ENCODE measurements around the gene ARHGEF38.
A peak's percentile ranks its signal among the peaks of the same experiment; 100 is the strongest.
"Not testable (repeated sequence)": the region's sequence is repeated elsewhere in the genome, so short reads cannot be mapped to it uniquely, and the experiment has no call there.

ARHGEF38 gene

DNA sequence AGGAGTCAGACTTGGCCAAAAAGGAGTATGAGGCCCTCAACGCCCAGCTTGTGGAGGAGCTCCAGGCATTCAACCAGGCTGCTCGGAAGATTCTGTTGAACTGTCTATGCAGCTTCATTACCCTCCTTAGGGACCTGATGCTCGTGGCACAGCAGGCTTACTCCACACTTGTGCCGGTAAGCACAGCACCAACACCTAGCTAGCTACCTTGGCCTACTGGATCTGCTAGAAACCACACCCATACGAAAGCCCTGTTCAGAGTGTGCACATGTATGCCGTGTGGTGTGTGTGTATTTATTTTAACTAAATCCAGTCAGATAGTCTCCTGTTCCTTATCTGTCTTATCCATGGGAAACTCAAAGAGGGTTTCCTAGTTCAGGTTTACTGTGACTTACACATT lies 106.8 kb downstream of the ARHGEF38 start:
- no peak for DNase-seq

DNA sequence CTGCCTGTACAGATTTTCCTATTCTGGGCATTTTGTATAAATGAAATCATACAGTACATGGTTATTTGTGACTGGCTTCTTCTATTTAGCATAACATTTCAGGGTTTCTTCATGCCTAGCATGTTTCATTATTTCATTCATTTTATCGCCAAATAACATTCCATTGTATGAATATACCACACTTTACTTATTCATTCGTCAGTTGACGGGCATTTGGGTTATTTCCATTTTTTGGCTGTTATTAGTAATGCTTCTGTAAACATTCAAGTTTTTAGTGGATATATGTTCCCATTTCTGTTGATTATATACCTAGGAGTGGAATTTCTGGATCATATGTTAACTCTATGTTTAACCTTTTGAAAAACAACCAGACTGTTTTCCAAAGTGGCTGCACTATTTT lies 108.6 kb downstream of the ARHGEF38 start:
- no peak for DNase-seq

DNA sequence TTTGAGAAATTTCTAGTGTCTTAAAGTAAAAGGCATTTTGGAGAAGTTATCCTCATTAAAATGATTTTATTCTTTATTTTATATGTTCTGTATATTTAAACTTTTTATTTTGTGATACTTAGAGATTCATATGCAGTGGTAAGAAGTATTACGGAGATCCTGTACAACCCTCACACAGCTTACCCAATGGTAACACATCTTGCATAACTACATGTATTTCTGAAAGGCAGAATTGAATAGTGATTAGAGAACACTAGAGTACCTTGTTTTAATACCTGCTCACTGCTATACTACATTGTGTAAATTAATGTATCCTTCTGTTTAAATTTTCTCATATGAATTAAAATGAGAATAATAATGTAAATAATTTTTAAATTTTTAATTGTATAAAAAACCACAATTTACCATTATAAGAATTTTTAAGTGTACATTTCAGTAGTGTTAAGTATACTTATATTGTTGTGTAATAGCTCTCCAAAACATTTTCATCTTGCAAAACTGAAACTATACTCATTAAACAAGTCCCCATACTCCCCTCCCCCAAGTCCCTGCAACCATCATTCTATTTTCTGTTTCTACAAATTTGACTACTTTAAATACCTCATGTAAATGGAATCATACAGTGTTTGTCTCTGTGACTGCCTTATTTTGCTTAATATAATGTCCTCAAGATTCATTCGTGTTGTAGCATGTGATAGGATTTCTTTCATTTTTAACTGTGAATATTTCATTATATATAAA lies 110.7 kb downstream of the ARHGEF38 start:
- no peak for DNase-seq

DNA sequence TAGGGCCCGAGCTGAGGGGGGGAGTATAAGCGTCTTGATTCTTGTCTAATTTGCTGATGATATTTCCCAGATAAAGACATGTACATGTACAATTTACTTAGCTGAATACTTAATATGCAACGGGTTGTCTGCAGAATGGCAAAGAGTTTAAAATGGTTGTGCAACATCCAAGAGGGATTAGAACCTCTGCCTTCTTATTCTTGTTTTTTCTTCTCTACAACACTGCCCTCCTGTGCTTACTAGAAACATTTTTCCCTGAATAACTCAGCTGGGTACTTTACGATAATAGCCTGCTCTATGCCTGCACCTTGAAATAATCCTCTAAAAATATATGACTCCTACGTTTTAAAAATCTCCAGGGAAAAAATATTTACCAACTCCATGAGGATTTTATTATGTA lies 114.3 kb downstream of the ARHGEF38 start:
- DNase-seq = no peak

DNA sequence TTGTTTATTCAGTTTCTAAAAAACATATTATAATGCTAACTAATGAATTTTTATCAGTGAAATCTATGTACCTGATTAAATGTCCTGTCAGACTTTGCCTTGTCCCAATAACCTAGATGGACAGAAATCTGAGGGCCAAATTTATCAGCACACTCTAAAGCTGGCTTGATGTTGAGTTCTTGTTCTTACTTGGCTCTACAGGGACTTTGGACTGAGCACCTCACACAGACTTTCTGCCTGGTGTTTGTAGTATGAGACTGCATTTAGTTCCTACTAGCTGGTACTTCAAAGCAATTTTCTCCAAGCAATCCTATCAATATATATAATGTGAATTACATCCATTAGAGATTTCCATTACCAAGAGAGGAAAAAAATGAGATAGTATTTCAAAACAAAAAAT lies 118.3 kb downstream of the ARHGEF38 start:
- no peak for DNase-seq

DNA sequence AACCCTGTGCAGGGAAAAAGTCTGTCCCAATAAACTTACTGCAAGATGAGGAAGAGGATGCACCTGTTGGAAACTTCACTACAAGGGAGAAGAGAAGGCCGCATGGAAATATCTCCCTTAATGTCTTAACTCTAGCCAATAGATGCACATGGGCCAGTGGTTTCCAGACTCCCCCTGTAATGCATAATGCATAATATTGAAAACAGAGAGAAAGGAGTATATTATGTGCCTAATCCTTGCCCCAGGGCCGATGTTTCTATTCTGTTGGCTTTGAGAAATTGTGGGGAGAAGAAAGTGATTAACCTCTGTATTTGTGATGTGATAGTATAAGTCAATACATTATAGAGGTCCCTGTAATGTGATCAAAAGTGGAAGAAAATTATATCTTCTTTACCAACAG lies 118.9 kb downstream of the ARHGEF38 start:
- DNase-seq = no peak

DNA sequence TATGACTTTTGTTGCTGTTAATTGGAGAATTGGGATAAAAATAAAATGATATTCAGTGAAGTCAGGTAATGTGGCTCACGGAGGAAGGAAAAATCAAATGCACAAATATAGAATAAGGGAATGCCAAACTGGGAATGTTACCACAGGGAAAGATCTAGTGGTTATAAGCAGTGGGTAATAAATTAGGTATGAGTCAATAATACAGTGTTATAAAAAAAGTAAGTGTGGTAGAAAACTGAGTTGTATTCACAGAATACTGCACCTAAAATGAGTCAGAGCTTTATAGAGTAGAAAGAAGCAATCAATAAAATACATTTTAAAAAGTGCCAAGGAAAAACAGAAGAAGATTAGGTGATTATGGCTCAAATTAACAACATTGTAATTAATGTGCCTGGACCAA lies 121.6 kb downstream of the ARHGEF38 start:
- DNase-seq = no peak

DNA sequence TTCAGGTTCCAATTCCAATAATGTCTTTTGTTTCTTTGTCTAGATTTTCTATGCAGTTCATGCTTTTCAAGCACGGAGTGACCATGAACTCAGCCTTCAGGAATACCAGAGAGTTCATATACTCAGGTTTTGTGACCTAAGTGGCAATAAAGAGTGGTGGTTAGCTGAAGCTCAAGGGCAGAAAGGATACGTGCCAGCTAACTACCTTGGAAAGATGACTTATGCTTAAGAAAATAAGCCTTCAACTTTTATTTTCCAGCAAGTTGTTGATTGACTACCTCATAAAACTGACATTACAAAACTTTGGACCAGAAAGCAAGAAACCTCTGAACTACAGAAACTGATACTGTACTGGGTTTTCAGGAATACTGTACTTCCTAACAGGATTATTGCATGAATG lies 125.3 kb downstream of the ARHGEF38 start:
- no peak for DNase-seq

DNA sequence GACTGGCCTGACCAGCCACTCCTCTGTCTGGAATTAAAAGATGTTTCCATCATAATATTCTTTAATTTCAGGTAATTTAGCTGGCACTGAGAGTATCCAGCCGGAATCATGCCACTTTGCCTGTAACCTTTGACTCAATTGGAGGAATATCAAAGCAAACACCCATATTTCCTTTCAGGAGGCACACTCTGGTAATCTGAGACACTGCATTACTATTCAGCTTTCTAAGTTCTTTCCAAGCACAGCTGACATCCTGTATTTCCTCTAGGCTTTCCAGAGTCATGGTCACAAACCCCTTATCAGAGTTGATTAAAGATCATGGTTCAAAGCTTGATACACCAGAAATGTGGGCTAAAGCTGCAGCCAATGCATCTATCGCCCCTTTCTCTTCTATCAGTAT lies 126.8 kb downstream of the ARHGEF38 start:
- DNase-seq = no peak

DNA sequence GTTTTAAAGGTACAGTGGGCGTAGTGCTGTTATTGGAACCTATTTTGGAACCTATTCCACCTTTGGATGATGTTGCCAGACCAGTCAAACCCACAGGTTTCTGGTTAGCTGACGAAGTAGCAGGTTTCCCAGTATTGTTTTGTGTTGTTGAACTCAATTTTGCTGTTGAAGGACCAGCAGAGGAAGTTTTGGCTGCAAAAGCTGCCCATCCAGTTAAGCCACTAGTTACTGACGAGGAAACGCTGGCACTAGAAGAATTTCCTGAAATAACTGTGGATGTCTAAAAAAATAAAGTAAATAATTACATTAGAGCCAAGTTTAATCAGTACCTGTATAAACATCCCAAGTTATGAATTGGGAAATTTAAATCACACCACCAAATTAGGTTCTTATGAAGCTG lies 130.6 kb downstream of the ARHGEF38 start:
- no peak for DNase-seq

DNA sequence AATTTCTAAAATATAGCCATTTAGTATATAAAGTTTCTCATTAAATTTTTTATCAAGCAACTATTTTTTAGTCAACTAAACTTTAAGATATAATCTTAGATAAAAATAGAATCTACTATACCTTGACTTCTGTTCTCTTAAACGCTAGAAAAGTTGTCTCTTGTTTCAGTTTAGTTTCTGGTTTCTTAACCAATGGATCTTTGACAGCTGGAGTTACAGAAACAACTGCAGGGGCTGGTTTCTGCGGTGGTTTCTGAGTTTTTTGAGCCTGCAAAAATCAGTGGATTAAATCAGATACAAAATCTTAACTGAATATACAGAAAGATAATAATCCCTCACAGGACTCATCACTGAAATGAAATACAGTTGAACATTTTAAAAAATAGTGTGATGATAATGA lies 134.2 kb downstream of the ARHGEF38 start:
- DNase-seq = no peak

DNA sequence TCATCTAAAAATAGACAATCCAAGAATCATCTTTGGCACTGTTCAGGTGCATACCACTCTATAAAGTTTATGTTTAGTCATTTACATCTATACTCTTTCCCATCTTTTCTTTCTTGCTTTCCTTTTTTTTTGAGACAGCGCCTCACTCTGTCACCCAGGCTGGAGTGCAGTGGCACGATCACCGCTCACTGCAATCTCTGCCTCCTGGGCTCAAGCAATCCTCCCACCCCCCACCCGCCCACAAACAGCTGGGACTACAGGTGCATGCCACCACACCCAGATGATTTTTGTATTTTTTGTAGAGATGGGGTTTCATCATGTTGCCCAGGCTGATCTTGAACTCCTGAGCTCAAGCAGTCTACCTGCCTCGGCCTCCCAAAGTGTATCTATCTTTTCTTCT lies 142.4 kb downstream of the ARHGEF38 start:
- not testable (repeated sequence) for DNase-seq

DNA sequence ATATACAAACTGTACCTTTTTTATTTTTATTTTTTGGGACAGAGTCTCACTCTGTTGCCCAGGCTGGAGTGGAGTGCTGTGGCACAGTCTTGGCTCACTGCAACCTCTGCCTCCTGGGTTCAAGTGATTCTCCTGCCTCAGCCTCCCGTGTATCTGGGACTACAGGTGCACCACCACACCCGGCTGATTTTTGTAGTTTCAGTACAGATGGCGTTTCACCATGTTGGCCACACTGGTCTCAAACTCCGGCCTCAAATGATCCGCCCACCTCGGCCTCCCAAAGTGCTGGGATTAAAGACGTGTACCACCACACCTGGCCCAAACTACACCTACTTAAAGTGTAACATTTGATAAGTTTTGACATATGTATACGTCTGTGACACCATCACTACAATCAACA lies 143.4 kb downstream of the ARHGEF38 start:
- not testable (repeated sequence) for DNase-seq

DNA sequence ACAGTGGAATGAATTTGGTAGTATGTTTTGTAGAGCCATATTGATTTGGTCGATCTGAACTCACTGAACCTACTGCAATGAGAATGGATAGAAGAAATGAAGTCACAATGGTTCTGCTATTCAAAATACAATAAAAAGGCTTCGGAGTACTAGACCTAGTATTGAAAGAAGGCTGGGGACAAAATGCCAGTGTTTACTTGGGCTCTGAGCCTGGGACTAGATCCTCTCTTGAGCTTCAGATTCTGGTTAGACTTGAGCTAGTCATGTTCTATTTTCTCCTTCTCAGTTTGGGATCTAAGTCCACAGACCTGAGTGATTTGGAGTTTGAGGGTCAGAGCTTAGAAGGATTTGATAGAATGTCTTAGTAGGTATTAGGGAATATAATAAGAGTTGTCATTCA lies 146.2 kb downstream of the ARHGEF38 start:
- no peak for DNase-seq

DNA sequence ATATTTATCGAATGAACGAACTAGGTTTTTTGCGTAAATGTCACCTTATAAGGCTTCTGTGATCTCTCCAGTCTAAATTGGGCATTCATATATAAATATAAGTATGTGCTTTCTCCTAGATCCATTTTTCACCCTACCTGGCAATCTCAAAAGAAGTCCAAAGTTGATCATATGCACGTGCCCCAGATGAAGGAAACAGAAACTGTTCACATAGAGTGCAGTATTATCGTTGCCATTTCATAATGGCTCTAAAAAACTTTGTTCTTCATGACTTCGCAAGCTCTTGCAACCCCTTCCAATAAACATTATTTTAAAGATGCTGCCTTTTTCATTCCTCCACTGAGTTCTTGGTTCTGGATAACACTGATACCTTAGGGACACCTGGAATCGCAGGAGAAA lies 155.4 kb downstream of the ARHGEF38 start:
- no peak for DNase-seq

DNA sequence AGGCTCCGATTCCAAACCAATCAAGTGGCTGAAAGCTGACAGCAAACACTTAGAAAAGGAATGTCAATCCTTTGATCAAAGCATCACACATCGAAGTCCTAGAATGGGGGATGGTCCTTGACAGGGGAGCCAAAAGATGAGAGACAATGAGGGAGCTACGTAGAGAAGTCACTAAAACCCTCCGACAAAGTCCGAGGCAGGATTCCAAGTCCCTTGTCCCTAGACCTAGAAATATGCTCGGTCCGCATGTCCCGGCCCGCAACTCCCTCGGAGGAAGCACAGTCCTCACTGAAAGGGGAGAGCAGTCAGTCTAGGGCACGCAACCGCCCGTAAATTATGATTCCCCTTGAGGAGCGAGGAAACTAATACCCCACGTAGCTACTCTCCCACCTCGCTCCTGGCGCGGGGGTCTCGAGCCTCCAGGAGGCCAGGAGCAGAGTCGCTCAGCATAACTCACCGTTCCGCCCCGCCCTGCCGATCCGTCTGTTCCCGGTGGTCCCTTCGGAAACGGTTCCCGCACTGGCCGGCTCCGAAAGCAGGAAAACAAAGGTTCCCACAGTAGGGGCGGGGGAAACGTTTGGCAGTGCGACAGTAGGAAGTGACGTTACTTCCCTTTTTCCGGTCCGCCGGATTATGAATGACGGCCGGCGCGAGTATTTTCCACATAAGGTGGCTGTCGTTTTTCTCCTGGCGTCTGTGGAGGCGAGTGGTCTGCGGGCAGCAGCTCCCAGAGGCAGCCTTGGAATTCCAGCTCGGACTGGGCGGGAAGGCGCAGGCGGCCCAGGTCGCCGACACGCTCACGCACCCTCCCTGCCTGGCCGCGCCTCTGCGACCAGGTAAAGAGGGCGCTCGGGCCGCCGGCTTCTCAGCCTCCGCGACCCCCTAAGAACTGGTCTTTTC lies 156.0 kb downstream of the ARHGEF38 start, which contains the start of the genes GSTCD and INTS12:
Gene GSTCD (plus strand): TSS at position 604 of the 900 bp plus-strand sequence. CDS start 8,830 bp downstream, outside the sequence.
Gene INTS12 (minus strand): TSS at position 509 of the 900 bp plus-strand sequence. CDS start 8,684 bp downstream, outside the sequence.
- DNase-seq = peak; percentile 85

DNA sequence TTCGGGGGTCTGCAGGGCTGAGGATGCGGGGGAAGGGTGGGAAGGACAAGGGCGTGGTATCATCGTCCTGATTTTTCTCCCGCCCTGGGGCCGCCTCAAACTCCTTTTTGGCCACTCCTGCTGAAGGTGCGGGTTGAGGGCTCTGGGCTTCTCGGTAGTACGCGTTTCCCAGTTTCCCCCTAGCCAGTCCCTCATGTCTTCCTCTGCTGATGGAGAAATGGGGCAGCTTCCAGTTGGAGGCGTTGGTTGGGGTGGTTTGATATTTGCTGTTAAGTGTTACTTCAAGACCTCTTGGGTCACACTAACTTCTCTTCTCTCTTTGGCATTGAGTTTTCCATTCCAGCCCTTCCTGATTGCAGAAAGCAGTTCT lies 156.6 kb downstream of the ARHGEF38 start:
- no peak for DNase-seq

DNA sequence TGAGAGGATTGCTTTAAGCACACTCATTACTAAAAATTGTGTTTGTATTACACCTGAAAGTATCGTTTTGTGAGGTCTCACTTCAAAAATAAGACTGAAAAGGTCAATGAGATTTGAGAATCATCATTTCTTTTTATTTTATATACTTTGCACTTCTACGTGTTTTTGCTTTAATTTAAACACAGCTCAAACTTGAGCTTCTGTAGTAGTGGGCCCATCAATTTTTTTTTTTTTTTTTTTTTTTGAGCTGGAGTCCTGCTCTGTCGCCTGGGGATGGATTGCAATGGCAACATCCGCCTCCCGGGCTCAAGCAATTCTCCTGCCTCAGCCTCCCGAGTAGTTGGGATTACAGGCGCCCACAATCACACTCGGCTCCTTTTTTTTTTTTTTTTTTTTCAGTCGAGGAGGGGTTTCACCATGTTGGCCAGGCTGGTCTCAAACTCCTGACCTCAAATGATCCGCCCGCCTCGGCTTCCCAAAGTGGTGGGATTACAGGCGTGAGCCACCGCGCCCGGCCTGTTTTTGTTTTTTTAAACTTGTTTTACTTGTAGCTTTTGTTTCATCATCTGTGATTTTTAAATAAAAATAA lies 157.7 kb downstream of the ARHGEF38 start:
- no peak for DNase-seq

DNA sequence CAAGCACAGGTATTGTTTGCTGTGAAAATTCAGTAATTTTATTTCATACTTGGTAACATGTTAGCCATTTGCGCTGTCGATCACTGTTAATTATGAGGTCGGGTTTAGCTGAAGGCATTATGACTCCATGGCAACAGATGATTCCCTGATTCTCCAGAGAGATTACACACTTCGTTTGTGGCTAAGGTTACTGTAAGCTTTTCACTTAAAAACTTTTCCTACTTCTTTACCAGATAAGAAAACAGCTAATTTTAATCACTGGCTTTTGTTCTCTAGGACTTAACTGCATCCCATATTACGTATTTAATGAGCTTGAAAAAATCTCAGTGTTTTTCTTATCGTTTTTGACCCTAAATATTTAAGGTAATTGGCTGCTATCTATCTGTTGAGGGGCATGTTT lies 158.3 kb downstream of the ARHGEF38 start:
- peak; percentile 68 for DNase-seq

DNA sequence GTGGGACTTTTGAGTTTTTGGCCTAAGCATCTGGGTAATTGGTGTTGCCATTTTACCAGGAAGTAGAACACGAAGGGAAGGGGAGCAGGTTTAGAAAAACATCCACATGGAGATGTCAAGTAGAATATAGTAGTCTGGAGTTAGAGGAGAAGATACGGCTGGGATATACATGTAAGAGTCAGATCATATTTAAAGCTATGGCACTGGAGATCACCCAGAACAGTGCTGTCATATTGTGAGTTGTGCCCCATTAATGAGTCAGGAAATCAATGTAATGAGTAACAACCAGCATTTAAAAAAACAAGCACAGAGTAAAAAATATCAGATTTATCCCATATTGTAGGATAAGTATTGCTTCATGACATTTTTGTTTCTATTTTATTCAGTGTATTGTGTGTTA lies 160.3 kb downstream of the ARHGEF38 start:
- no peak for DNase-seq

DNA sequence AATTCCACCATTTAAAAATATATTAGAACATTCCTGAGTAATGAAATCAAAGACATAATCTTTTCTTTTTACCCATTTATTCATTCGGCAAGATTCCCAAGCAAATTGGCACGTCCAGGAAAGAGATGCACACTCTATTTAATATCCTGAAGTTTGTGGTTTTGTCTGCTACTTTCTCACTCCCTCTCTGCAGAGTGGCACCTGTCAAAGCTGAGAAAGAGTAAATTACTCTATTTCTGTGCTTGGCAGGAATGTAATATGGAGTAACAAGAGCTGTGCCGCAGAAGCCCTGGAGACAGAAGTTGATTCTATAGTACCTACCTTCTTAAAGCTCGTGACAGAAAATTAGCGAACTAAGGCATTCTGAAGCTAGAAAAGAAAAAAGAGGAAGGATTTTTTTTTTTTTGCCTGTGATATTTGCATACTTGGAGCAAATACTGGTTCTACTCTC lies 161.7 kb downstream of the ARHGEF38 start:
- DNase-seq = no peak

DNA sequence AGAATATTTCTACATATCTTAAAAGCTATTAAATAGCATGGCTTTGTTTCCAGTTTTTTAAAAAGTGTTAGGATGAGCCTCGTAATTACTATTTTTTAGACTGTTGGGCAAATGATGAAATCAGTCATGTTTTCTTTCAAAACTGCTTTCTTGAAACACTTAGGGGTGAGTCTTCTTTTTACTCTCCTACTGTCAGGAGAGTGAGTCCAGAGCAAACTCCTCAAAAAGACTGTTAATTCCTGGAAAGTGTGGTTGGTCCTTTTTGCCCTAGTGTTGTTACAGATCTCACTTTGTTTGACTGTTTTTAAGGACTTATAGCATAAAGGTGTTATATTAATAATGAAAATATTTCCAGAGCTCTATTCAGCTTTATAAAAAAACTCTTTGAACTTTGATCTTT lies 162.5 kb downstream of the ARHGEF38 start:
- DNase-seq = no peak

DNA sequence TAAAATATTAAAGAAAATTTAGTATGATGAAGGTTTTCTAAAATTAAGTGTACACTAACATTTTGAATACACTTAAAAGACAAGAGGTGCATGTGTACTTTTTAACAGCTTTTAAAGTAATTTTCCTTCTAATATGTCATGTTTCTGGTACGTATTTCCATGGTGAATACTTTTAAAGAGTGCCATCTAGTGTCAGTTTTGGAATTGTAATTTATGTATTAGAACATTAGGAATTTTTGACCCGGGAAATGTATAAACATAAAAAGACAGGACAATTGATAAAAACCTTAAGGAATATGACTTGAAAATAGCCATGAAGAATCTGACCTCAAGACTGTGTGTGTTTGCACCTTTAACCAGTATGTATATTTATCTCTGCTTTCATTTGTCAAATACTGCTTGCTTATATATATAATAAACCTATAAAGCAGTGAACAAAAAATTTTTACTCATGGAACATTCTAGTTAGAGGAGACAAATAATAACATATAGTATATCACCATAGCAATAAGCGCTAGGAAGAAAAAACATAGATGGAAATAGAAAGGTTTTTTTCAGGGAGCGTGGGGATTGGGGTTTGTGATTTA lies 163.4 kb downstream of the ARHGEF38 start:
- DNase-seq = no peak

Measured in NCI-H1048 (cell line).